Stomach smooth muscle (tissue), 2 donors: Measurements from ENCODE around the gene SHC4.

ENCODE experiments used
- H3K27ac ChIP-seq: one replicate; pipeline ENCODE4 v1.7.0; 2013; ENCODE audit warnings: mild to moderate bottlenecking, low read length, inconsistent platforms
- H3K27me3 ChIP-seq, 2 donors: one replicate each; pipeline ENCODE4 v1.7.0; 2013; ENCODE audit warnings: low read length in 2 of 2; ENCODE audit not compliant: insufficient read depth in 2 of 2, control insufficient read depth in 1 of 2
- H3K36me3 ChIP-seq, 2 donors: one replicate each; pipeline ENCODE4 v1.7.0; 2013; ENCODE audit warnings: low read length in 2 of 2; ENCODE audit not compliant: control insufficient read depth in 2 of 2, insufficient read depth in 2 of 2
- H3K4me1 ChIP-seq: one replicate; pipeline ENCODE4 v1.7.0; 2013; ENCODE audit warnings: low read length; ENCODE audit not compliant: control insufficient read depth, insufficient read depth
- H3K4me3 ChIP-seq, 2 donors: one replicate each; pipeline ENCODE4 v1.7.0; 2013; ENCODE audit warnings: low read length in 2 of 2
- H3K9ac ChIP-seq, 2 donors: one replicate each; pipeline ENCODE4 v1.7.0; 2013; ENCODE audit warnings: low read length in 2 of 2, mild to moderate bottlenecking in 1 of 2
- H3K9me3 ChIP-seq, 2 donors: one replicate each; pipeline ENCODE4 v1.7.0; 2013; ENCODE audit warnings: low read length in 2 of 2; ENCODE audit not compliant: control insufficient read depth in 2 of 2
- donor health status: healthy.
- donor health status: Pancreatic carcinoma.

SHC4 gene

GRCh38 chr15:48899793-48900192 is 63.9 kb downstream of the SHC4 start:
- no peaks in the 10 kb centered on the region for H3K36me3 ChIP-seq
- no peak overlapping the region for H3K4me3 ChIP-seq
- H3K9me3 ChIP-seq: peaks cover 0 to 3% of the 10 kb centered on the region in 2 donors
- no peaks in the 10 kb centered on the region for H3K4me1 ChIP-seq
- H3K9ac ChIP-seq: no peak overlapping the region
- peaks cover 0 to 4% of the 10 kb centered on the region in 2 donors for H3K27me3 ChIP-seq
- H3K27ac ChIP-seq: no peak overlapping the region

- no peak overlapping the region for H3K4me3 ChIP-seq
- no peak overlapping the region for H3K27ac ChIP-seq
- no peak overlapping the region for H3K9ac ChIP-seq
- H3K27me3 ChIP-seq: peaks cover 0 to 4% of the 10 kb centered on the region in 2 donors
- no peaks in the 10 kb centered on the region for H3K4me1 ChIP-seq
- no peaks in the 10 kb centered on the region for H3K9me3 ChIP-seq
- no peaks in the 10 kb centered on the region for H3K36me3 ChIP-seq
These were observed 65.3 kb downstream of the SHC4 start for GRCh38 chr15:48898446-48898845.

- H3K4me3 ChIP-seq: peak overlapping the region in 1 of 2 donors; percentile 35
- H3K9me3 ChIP-seq: no peaks in the 10 kb centered on the region
- peaks cover 0 to 4% of the 10 kb centered on the region in 2 donors for H3K27me3 ChIP-seq
- H3K27ac ChIP-seq: no peak overlapping the region
- H3K4me1 ChIP-seq: no peaks in the 10 kb centered on the region
- H3K9ac ChIP-seq: no peak overlapping the region
- H3K36me3 ChIP-seq: no peaks in the 10 kb centered on the region
These were observed 65.7 kb downstream of the SHC4 start for GRCh38 chr15:48898032-48898431.

GRCh38 chr15:48896869-48897814 is 66.6 kb downstream of the SHC4 start:
- Histone ChIP-seq H3K27ac (peak overlapping the region; percentile 4), H3K4me3 (peak overlapping the region; percentile 35), H3K4me1 (no peaks in the 10 kb centered on the region), H3K36me3 (no peaks in the 10 kb centered on the region), H3K9ac (peak overlapping the region in 1 of 2 donors; percentile 9), H3K9me3 (no peaks in the 10 kb centered on the region), H3K27me3 (peaks cover 0 to 4% of the 10 kb centered on the region in 2 donors)

GRCh38 chr15:48893311-48893710 is 70.4 kb downstream of the SHC4 start:
- Histone ChIP-seq H3K27ac (no peak overlapping the region), H3K27me3 (peaks cover 0 to 3% of the 10 kb centered on the region in 2 donors), H3K4me1 (no peaks in the 10 kb centered on the region), H3K4me3 (no peak overlapping the region), H3K9ac (no peak overlapping the region), H3K9me3 (no peaks in the 10 kb centered on the region), H3K36me3 (no peaks in the 10 kb centered on the region)

- Histone ChIP-seq H3K9ac (no peak overlapping the region), H3K4me1 (no peaks in the 10 kb centered on the region), H3K27ac (no peak overlapping the region), H3K27me3 (no peaks in the 10 kb centered on the region), H3K9me3 (no peaks in the 10 kb centered on the region), H3K4me3 (no peak overlapping the region), H3K36me3 (no peaks in the 10 kb centered on the region)
These were observed 72.4 kb downstream of the SHC4 start for GRCh38 chr15:48891232-48891765.

GRCh38 chr15:48890375-48890972 is 73.2 kb downstream of the SHC4 start:
- H3K27ac ChIP-seq: no peak overlapping the region
- no peaks in the 10 kb centered on the region for H3K4me1 ChIP-seq
- no peaks in the 10 kb centered on the region for H3K27me3 ChIP-seq
- H3K36me3 ChIP-seq: no peaks in the 10 kb centered on the region
- no peak overlapping the region for H3K4me3 ChIP-seq
- no peak overlapping the region for H3K9ac ChIP-seq
- H3K9me3 ChIP-seq: no peaks in the 10 kb centered on the region

GRCh38 chr15:48889925-48890324 is 73.8 kb downstream of the SHC4 start:
- Histone ChIP-seq H3K9me3 (no peaks in the 10 kb centered on the region), H3K36me3 (no peaks in the 10 kb centered on the region), H3K9ac (no peak overlapping the region), H3K4me1 (no peaks in the 10 kb centered on the region), H3K27me3 (no peaks in the 10 kb centered on the region), H3K4me3 (no peak overlapping the region), H3K27ac (no peak overlapping the region)

- H3K9me3 ChIP-seq: no peaks in the 10 kb centered on the region
- no peaks in the 10 kb centered on the region for H3K4me1 ChIP-seq
- no peaks in the 10 kb centered on the region for H3K36me3 ChIP-seq
- no peak overlapping the region for H3K27ac ChIP-seq
- no peaks in the 10 kb centered on the region for H3K27me3 ChIP-seq
- H3K9ac ChIP-seq: no peak overlapping the region
- no peak overlapping the region for H3K4me3 ChIP-seq
These were observed 74.9 kb downstream of the SHC4 start for GRCh38 chr15:48888836-48889235.

- Histone ChIP-seq H3K36me3 (no peaks in the 10 kb centered on the region), H3K4me3 (no peak overlapping the region), H3K9me3 (no peaks in the 10 kb centered on the region), H3K27me3 (no peaks in the 10 kb centered on the region), H3K9ac (no peak overlapping the region), H3K27ac (no peak overlapping the region), H3K4me1 (no peaks in the 10 kb centered on the region)
These were observed 75.5 kb downstream of the SHC4 start for GRCh38 chr15:48888191-48888590.
